Cardiac muscle cell (in vitro differentiated cells and primary cell): Measurements from ENCODE around the gene KCNQ2. TPM values are rescaled to one million over a fixed set of nuclear protein-coding genes. Genes with fewer than 3 reads are reported as not detected.
A peak's percentile ranks its signal among the peaks of the same experiment; 100 is the strongest.

Experiments used
- DNase-seq, 2 donors: peaks; one replicate each; pipeline versions ENCODE4 v3.0.0 to v3.0.0-alpha.2; 2010 to 2017; ENCODE audit warnings: low read depth in 1 of 2, low spot score in 1 of 2
- H3K27ac ChIP-seq: fragments of 200-600 bp; sonication (generic); 2 replicates; pipeline ENCODE4 v1.5.1; 2016
- H3K27me3 ChIP-seq: fragments of 200-600 bp; sonication (generic); 2 replicates; pipeline ENCODE4 v1.6.0; 2016; ENCODE audit warnings: control low read depth
- H3K36me3 ChIP-seq: fragments of 200-600 bp; sonication (generic); 2 replicates; pipeline ENCODE4 v1.5.1; 2016; ENCODE audit warnings: control low read depth
- H3K4me1 ChIP-seq: fragments of 200-600 bp; sonication (generic); 2 replicates; pipeline ENCODE4 v1.8.1; 2017; ENCODE audit warnings: low read depth, mild to moderate bottlenecking, mixed run types
- H3K4me3 ChIP-seq: fragments of 200-600 bp; sonication (generic); 2 replicates; pipeline ENCODE4 v1.5.1; 2016; ENCODE audit warnings: mild to moderate bottlenecking
- H3K9me3 ChIP-seq: fragments of 200-600 bp; sonication (generic); 2 replicates; pipeline ENCODE4 v1.5.1; 2017; ENCODE audit warnings: low read depth, mild to moderate bottlenecking, control low read depth
- CTCF ChIP-seq: IDR thresholded peaks from 2 replicates; pipeline ENCODE4 v1.5.1; 2012; ENCODE audit warnings: low read depth, mild to moderate bottlenecking, low read length
- polyA plus RNA-seq: library from polyadenylated mRNA; unstranded; fragments of >200 nt; fragmentation: Nextera tagmentation; extraction: Ambion mirVana; gene quantifications from 2 replicates; pipeline ENCODE4 v1.2.1, GENCODE V29; 2016
- total RNA-seq: library from RNA; depleted of rRNA; stranded (reverse); fragments of >200 nt; gene quantifications from 2 replicates; pipeline ENCODE4 v1.2.3, GENCODE V29; 2016

The KCNQ2 gene
- total and polyA plus RNA-seq, 2 experiments from 2014 or later, result 13.7 to 18.6 TPM

- H3K4me3 ChIP-seq, result peak overlapping the region; percentile 92
- peaks cover 46% of the 10 kb centered on the region for H3K4me1 ChIP-seq
- H3K9me3 ChIP-seq, result no peaks in the 10 kb centered on the region
- no peaks in the 10 kb centered on the region for H3K27me3 ChIP-seq
- DNase-seq, result no peak
- peak overlapping the region; percentile 15 for H3K27ac ChIP-seq
- H3K36me3 ChIP-seq, result peaks cover 33% of the 10 kb centered on the region
- TF ChIP-seq CTCF, result no peak
These were observed 24.9 kb upstream of the KCNQ2 start for GRCh38 chr20:63497138-63497945.

GRCh38 chr20:63496596-63497120 is 24.2 kb upstream of the KCNQ2 start:
- no peak for DNase-seq
- peaks cover 42% of the 10 kb centered on the region for H3K4me1 ChIP-seq

GRCh38 chr20:63495741-63496595 is 23.5 kb upstream of the KCNQ2 start:
- no peaks in the 10 kb centered on the region for H3K9me3 ChIP-seq
- H3K4me1 ChIP-seq, result peaks cover 35% of the 10 kb centered on the region
- DNase-seq, result peak; percentile 52 to 82
- peaks cover 45% of the 10 kb centered on the region for H3K36me3 ChIP-seq
- TF ChIP-seq CTCF, result peak; percentile 95
- H3K4me3 ChIP-seq, result no peak overlapping the region
- H3K27me3 ChIP-seq, result no peaks in the 10 kb centered on the region
- no peak overlapping the region for H3K27ac ChIP-seq

More at GRCh38 chr20:63496596-63497120, 24.2 kb upstream of the KCNQ2 start:
- Histone ChIP-seq H3K27ac (peak overlapping the region; percentile 15), H3K36me3 (peaks cover 38% of the 10 kb centered on the region), H3K27me3 (no peaks in the 10 kb centered on the region), H3K9me3 (no peaks in the 10 kb centered on the region), H3K4me3 (peak overlapping the region; percentile 92)
- no peak for TF ChIP-seq CTCF

GRCh38 chr20:63495167-63495720 is 22.8 kb upstream of the KCNQ2 start:
- Histone ChIP-seq H3K4me3 (no peak overlapping the region), H3K4me1 (peaks cover 28% of the 10 kb centered on the region), H3K27me3 (no peaks in the 10 kb centered on the region), H3K36me3 (peaks cover 51% of the 10 kb centered on the region), H3K27ac (no peak overlapping the region), H3K9me3 (no peaks in the 10 kb centered on the region)
- no peak for TF ChIP-seq CTCF
- no peak for DNase-seq

GRCh38 chr20:63494420-63495166 is 22.1 kb upstream of the KCNQ2 start:
- no peaks in the 10 kb centered on the region for H3K9me3 ChIP-seq
- no peak overlapping the region for H3K4me3 ChIP-seq
- H3K27ac ChIP-seq, result no peak overlapping the region
- TF ChIP-seq CTCF, result no peak
- H3K4me1 ChIP-seq, result peaks cover 21% of the 10 kb centered on the region
- H3K27me3 ChIP-seq, result no peaks in the 10 kb centered on the region
- no peak for DNase-seq
- peaks cover 55% of the 10 kb centered on the region for H3K36me3 ChIP-seq
